Embryonic facial prominence (tissue), 1 donor: ENCODE results near the gene RELN.
"Not testable (repeated sequence)": the region's sequence is repeated elsewhere in the genome, so short reads cannot be mapped to it uniquely, and the experiment has no call there.

ENCODE experiments used
- DNase-seq: peaks from one replicate; pipeline ENCODE4 v3.0.0-alpha.2; 2016; ENCODE audit errors: extremely low spot score

RELN gene

DNA sequence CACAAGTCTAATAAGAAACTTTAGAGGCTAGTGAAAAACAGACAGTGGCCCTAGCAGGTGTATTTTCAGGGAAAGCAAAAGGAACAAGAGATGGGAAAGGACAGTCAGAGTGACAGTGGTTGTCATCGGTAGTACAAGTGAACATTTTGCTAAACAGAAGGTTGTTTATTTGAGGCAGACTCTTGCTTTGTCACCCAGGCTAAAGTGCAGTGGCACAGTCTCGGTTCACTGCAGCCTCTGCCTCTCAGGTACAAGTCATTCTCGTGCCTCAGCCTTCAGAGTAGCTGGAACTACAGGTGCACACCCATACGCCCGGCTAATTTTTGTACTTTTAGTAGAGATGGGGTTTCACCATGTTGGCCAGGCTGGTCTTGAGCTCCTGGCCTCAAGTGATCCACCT, 195.8 kb downstream of the RELN start:
- peak; percentile 1 for DNase-seq

DNA sequence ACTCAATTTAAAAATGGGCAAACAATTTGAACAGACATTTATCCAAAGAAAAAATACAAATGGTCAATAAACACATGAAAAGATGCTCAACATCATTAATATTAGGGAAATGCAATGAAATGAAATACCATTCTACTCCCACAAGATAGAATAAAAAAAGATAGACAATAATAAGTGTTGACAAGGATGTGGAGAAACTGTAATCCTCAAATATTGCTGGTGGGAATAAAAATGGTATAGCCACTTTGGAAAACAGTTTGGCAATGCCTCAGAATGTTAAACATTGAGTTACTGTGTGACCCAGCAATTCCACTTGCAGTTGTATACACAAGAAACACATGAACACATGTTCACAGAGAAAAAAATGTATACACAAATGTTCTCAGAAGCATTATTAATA, 197.6 kb downstream of the RELN start:
- DNase-seq: no peak

DNA sequence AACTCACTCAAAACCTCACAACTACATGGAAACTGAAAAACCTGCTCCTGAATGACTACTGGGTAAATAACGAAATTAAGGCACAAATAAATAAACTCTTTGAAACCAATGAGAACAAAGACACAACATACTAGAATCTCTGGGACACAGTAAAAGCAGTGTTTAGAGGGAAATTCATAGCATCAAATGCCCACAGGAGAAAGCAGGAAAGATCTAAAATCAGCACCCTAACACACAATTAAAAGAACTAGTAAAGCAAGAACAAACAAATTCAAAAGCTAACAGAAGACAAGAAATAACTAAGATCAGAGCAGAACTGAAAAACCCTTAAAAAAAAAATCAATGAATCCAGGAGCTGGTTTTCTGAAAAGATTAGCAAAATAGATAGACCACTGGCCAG, 202.4 kb downstream of the RELN start:
- DNase-seq: not testable (repeated sequence)

DNA sequence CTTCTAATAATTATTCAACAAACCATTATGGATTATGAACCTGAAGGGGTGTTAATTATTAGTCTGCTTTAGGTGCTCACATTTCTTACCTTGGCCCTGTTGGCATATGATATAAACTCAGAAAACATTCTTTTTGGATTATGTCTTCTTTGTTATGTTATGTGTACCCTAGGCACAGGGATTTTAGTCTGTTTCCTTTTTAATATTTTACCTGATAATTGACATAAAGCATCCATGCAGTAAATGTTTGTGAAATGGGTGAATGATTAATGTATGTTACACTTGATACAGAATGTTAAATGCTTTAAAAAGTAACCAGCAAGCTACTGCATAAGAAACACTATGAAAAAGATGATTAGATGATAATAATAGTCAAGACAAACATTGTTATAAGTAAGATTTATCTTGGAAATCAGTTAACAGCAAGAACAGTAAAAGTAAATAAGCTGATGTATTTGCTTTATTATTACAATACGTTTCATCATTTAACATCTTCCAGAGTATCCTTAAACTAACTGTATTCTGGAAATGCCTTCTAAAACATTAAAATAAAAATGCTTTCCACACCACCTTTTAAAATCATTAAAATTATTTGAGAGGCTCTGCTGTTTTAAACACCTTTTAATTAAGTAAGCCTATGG, 204.7 kb downstream of the RELN start:
- DNase-seq: no peak

DNA sequence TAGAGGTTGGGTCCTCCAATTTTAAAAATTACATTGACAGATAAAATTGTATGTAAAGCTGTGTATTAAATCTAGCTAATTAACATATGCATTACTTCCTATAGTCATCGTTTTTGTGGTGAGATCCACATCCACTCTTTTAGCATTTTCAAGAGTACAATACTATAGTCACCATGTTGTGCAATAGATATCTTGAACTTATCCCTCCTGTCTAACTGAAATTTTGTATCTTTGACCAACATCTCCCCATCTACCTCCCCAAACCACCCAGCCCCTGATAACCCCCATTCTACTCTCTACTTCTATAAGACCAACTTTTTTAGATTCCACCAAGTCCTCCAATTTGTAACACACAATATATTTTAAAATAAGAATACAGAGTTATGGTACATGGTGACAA, 208.0 kb downstream of the RELN start:
- DNase-seq: no peak

DNA sequence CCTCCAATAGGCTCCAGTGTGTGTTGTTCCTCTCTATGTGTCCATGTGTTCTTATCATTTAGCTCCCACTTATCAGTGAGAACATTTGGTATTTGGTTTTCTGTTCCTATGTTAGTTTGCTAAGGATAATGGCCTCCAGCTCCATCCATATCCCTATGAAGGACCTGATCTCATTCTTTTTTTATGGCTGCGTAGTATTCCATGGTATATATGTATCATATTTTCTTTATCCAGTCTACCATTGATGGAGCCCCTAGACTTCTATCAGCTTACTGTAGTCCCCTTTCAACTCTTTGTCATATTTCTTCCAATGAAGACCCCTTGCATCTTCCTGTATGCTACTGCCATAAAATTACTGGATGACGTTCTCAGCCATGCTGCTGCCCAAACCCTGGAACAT, 208.9 kb downstream of the RELN start:
- DNase-seq: not testable (repeated sequence)

DNA sequence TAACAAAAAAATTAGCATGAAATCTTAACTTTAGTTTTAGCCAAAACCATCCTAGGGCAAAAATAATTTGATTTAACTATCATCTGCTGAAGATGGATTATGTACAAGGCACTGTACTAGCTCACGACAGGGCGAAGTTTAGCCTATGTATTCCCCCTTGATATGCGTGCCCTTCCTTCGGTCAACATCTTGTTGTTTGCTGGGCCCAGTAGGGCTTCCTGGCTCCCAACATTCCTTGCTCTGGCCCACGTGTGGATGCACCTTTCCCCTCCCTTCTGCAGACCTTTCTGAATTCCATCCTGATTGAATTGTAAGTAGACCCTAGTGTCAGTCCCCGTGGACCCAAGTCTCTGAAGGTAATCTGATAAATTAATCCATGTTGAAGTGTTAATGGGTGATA, 212.0 kb downstream of the RELN start:
- no peak for DNase-seq

DNA sequence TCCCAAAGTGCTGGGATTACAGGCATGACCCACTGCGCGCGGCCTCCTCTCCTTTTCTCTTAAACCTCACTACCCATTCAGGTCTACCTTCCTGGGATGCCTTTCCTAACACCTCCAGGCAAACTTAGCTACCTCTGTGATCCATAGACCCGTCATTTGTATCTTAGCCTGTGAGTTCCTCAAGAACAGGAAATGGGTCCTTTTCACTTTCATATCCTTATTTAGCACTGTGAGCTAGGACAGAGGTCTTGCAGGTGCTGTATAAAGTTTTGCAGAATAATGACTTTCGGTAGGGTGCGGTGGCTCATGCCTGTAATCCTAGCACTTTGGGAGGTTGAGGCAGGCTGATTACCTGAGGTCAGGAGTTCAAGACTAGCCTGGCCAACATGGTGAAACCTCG, 215.7 kb downstream of the RELN start:
- no peak for DNase-seq

DNA sequence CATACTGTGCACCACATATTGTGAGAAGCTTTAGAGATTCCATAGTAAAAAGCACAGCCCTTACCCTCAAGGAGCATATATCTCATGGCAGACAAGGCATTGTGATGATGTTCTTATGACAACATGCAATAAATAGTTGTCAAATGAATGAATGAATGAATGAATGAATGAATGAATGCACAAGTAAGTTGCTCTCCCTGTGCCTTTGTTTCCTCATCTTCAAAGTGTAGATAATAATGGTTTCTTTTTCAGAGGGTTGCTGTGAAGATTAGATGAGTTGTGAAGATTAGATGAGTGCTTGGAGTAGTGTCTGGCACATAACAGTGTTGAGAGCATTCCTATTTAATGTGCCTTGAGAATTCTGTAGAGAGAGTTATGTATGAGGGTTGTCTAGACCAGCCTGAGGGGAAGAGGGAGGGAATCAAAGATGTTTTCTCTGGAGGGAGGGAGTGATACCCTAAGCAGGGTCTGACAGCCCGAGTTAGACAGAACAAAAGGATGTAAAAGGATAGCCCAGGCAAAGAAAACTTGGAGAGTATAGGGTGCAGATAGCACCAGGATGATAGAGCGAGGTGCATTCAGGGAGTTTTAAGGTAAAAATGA, 217.2 kb downstream of the RELN start:
- no peak for DNase-seq

DNA sequence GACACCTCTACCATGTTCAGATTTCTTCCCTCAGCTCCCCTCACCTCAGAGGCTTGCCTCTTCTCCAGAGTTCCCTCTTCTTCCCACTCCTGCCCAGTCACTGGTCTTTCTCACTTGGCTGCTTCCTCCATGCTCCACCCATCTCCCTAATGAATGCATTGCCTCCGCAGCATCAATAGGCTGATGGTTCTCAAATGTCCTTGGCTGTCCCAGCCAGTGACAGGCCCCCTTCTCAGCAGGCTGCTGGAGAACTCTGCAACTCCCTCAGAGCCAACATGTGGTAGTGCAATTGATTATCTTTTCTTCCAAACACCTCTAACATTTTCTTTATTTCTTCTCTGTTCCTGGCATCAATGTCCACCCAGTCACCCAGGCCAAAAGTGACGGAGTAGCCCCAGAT, 218.2 kb downstream of the RELN start:
- DNase-seq: no peak

DNA sequence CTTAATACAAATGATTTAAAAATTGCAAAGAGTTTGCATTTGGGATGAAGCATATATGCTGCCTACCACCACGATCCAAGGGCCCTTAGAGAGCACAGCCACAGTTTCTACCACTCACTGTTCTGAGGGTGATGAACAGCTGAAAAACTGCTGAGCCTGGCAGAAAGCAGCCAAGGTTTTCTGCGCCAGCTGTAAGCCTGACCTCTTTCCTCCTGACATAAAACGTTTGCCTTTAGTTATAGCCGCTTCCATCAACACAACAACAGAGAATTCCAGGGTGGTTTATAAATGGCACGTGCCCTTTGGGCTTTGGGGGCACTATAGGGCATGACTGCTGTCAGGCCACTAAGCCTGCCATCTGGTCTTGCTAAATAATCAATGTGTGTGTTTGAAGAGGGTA, 222.8 kb downstream of the RELN start:
- DNase-seq: no peak

DNA sequence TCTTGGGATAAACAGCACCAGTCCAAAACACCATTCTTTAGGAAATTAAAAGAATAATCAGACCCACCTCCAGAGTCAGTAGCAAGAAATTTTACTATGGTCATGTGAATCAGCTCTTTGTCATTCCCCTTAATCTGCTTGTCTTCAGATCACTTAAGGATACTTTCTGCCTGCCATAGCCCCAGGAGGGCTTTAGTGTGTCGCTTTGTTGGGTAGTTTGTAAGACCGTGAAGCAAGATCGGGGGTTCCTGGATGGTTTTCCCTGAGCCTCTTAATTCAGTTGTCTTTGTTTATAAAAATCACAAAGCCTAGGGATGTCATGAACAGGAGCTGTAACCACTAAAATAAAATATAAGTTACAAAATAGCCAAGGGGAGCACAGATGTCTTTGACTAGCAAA, 223.6 kb downstream of the RELN start:
- no peak for DNase-seq

DNA sequence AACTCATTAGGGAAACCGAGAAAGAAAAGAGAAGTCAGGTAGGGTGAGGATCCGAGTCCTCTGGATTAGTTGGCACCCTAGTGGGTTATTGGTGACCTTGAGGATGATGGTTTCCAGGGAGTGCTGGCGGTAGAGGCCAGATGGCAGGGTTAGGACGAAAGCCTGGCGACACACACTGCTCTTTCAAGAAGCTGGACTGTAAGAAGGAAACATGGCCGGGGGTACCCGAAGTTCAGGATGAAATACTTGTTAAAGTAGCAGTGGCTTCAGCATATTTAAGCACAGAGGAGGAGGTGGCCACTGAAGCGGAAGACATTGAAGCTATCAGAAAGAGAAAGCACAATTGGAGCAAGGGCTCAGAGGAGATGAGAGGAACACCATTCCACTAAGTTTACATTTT, 224.6 kb downstream of the RELN start:
- no peak for DNase-seq

DNA sequence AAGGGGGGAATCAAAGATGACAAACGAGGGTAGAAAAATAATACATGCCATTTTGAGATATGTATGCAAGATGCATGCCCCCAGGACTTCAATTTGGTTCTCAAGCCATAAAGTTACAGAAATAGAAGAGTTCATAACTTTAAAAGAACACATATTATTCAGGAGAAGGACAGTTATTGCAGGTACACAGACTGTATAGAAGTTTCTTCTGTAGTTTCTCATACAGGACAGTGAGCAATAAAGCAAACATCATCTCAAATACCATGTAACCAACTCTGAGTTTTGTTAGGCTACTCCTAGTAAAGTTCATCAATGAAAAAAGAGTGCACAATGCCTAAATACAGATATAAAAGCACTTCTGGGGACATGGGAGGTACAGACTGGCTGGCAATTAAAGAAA, 226.6 kb downstream of the RELN start:
- no peak for DNase-seq

DNA sequence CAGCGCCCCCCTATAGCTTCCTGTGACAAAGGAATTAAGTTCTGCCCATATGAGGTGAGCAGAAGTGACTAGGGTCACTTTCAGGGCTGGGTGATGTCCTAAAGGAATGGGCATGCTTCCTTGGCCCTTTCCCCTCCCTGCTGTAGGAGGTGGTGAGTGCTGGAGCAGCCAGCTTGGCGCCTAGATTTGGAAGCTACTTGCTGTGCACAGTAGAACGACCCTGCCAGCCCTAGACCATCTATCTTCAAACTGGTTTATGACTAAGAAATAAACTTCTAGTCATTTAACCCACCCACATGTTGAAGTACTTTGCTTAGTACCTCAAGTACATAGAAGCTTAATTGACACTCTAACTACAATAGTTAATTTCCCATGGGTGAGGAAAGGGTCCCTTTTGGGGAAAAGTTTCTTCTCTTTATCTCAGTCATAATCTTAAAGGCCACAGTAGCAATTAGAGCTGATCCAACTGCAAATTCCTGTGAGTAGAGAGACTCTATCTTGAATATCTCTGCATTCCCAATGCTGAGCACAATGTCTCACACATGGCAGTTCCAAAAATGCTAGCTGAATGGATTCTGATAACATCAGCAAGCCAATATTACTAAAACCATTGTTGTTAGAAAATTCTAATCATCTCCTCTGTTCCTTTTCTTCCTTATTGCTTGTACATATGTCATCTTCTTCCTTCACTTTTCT, 227.2 kb downstream of the RELN start:
- no peak for DNase-seq

DNA sequence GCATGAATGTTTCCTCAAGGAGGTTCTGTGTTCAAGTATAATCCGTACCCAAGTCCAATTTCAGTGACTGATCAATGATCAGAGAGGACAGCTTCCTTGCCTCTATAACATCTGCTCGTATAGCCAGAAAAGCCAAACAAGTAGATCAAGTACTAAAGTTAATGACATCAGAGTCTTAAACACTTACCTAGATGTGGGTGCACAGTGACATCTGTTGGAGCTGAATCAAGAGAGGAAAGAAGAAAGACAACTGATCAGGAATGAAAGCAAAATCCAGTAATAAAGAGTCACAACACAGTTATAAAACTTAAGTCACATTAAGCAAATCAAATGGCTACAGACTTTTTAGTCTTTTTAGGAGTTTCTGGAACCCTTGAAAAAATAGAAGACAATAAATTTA, 236.5 kb downstream of the RELN start:
- DNase-seq: no peak

DNA sequence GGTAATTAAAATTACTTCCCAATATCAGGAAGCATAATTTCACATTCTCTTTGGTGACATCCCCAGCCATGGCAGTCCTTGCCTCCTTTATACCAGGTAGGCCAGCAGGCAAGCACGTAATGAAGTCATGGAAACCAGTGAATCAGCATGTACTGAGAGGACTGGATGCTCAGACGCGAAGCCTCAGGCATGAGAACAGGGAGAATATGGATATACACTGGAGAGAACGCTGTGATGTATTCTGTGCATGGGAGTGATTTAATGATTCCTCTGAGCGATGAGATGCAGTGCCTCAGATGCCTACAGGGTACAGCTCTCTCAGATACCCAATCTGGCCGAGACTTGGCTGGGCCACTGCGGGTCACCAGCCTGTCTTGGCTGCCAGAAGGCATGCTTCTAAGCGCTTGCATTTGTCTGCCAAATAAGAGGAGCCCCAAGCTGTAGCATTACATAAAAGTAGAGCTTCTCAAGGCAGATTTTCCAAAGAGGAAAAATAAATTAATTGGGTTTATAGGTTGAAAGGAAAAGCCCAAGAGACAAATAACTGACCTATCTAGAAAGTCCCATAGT, 238.1 kb downstream of the RELN start:
- no peak for DNase-seq

DNA sequence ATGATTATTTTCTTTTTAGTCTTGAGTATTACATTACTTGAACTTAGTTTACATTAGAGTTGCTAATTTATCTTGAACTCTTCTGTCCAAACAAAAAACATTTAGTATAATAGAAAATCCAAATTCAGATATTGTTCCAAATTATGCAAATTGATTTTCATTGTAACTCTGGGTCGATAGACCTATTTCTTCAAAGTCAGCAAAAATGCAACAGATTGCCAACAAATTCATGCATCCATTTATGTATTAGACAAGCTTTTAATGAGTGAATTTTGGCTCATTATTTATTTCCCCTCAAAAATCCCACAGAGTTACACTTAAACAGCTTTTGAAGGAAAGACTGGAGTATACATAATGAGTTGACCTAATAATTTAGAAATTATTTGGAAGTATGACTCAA, 240.8 kb downstream of the RELN start:
- no peak for DNase-seq

DNA sequence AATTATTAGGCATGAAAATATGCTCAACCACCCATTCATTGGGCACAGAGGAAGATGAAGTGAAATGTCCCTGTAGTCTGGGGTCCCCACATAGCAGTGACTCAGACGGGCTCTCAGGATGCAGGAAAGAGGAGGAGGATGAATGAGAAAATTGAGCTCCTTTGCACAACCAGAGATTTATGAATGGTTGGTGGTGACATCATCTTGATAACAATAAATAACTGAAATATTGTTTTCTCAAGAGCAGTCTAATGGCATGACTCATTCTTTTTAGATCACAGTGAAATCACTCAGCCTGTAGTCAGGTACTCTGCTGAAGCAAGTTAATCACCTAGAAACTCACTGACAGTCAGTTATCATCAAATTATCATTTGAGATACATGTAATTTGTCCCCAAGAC, 254.1 kb downstream of the RELN start:
- no peak for DNase-seq

DNA sequence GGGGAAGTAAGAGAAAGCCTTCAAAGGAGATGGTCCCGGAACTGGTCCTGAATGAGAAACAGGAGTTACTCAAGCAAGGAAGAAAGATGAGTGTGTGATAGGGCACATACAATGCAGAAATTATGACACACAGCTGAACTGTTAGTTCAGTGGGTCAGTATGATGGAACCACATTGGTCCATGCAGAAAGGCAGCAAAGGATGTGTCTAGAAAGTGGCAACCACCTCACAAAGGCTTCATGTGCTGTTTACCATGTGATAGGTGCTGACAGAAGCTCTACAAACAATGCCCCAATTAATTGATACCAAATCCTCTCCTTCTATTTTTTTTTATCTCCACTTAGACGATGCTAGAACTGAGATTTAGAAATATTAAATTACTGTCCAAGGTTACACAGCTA, 258.3 kb downstream of the RELN start:
- no peak for DNase-seq

DNA sequence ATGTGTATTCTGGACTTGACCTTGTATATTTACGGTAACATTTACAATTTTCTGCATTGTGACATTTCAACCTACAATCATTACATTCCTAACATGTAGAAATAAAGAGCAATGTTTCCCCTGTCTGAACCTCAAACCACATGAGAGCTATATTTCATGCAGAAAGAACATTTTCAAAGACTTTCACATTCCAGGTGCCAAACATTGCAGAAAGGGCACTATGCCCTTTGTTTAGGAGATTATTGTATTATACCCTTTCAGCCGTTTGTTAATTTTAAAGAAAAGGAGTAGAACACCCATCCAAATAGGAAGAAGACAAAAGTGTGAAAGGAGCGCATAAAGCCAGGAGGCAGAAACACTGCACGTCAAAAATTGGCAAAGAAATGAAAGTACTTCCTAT, 260.4 kb downstream of the RELN start:
- no peak for DNase-seq

DNA sequence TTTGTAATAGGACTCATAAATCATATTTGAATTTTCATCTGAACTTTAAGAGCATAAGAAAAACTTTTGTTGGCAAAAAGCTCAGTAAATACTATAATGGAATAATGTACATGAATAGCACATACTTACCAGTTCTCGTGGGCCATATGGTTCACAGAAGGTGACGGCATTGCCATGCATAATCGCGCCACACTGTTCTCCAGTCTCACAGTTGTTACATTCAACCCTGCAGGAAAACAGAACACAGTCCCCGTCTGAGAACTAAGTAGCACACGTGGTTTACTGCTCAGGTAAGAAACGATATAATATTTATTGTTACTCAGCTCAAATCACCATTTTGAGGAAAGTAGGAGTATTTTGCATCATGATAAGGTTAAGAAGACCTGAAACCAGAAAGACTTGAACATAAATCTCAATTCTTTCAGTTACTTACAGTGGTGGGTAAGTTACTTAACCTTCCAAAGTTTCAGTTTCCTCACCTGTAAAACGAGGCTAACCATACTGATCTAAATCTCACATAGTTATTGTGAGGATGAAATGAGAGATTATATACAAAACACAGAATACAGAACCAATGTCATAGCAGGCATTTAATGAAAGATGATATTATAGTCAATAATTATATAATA, 261.4 kb downstream of the RELN start:
- DNase-seq: no peak

DNA sequence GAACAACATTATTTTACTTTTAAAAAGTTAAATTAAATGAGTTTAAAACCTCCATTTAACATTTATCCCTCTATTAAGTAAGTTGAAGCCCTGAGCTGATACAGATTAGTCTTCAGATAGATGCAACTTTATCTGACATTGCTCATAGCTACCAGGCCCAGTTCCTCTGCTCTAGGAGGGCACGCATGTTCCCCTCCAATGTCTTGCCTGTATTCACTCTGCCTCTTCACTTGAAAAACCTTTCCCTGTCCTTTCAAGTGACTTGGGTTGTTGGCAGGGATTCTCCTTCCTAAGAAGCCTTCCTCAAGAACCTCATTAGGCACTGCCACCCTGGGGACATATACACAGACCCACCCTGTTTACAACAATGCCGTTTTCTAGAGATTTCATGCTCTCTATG, 270.4 kb downstream of the RELN start:
- DNase-seq: no peak
